Esophagus (tissue), 2 donors: ENCODE data around the gene CPNE6. TPM values are rescaled to one million over a fixed set of nuclear protein-coding genes. Genes with fewer than 3 reads are reported as not detected.
A peak's percentile ranks its signal among the peaks of the same experiment; 100 is the strongest.
"Not testable (repeated sequence)": the region's sequence is repeated elsewhere in the genome, so short reads cannot be mapped to it uniquely, and the experiment has no call there.

ENCODE experiments used
- H3K27ac ChIP-seq, 2 donors: one replicate each; pipeline ENCODE4 v1.5.1; 2013; ENCODE audit warnings: low read depth in 2 of 2, mild to moderate bottlenecking in 2 of 2, inconsistent platforms in 1 of 2, low read length in 1 of 2, moderate library complexity in 1 of 2
- H3K27me3 ChIP-seq, 2 donors: one replicate each; pipeline ENCODE4 v1.6.1; 2013; ENCODE audit warnings: low read length in 2 of 2, control low read depth in 1 of 2, mild to moderate bottlenecking in 1 of 2; ENCODE audit not compliant: insufficient read depth in 2 of 2, control insufficient read depth in 1 of 2
- H3K36me3 ChIP-seq, 2 donors: one replicate each; pipeline ENCODE4 v1.6.1; 2013; ENCODE audit warnings: low read length in 1 of 2; ENCODE audit not compliant: control insufficient read depth in 2 of 2, insufficient read depth in 2 of 2
- H3K4me1 ChIP-seq, 2 donors: one replicate each; pipeline ENCODE4 v1.6.1; 2013; ENCODE audit warnings: low read length in 1 of 2; ENCODE audit not compliant: control insufficient read depth in 2 of 2, insufficient read depth in 2 of 2
- H3K4me3 ChIP-seq, 2 donors: one replicate each; pipeline ENCODE4 v1.5.1; 2013; ENCODE audit warnings: low read length in 2 of 2, mild to moderate bottlenecking in 2 of 2, low read depth in 1 of 2, moderate library complexity in 1 of 2
- H3K9me3 ChIP-seq, 2 donors: one replicate each; pipeline ENCODE4 v1.6.1; 2013; ENCODE audit warnings: mild to moderate bottlenecking in 2 of 2, low read depth in 1 of 2, low read length in 1 of 2, moderate library complexity in 1 of 2; ENCODE audit not compliant: control insufficient read depth in 2 of 2, insufficient read depth in 1 of 2
- WGBS, 2 donors: extraction: QIAGEN DNeasy Blood & Tissue Kit; methylation state at CpG; one replicate each; pipeline ENCODE4 v1.1.7; 2013; 5-methylcytosine and 5-hydroxymethylcytosine counted together
- polyA plus RNA-seq, 2 donors: library from polyadenylated mRNA; stranded (reverse); fragments of 200-250 nt; gene quantifications; one replicate each; pipeline ENCODE4 v1.2.3, GENCODE V29; 2013
- donor health status: healthy with polysubstance abuse.
- donor health status: Bipolar disorder and iron deficiency.

Gene CPNE6
- polyA plus RNA-seq, 2 donors: 0.06 TPM; not detected in 1

- Histone ChIP-seq H3K27ac (no peak overlapping the region), H3K36me3 (no peaks in the 10 kb centered on the region), H3K4me3 (no peak overlapping the region), H3K9me3 (no peaks in the 10 kb centered on the region), H3K4me1 (peaks cover 0 to 11% of the 10 kb centered on the region in 2 donors), H3K27me3 (no peaks in the 10 kb centered on the region)
- 84 to 94% methylated on average over 2 of the region's 2 CpGs for WGBS, 2 donors
Measured at GRCh38 chr14:24038686-24039085, 32.7 kb upstream of the CPNE6 start.

- no peak overlapping the region for H3K4me3 ChIP-seq
- no peaks in the 10 kb centered on the region for H3K27me3 ChIP-seq
- H3K4me1 ChIP-seq: peaks cover 0 to 10% of the 10 kb centered on the region in 2 donors
- H3K27ac ChIP-seq: no peak overlapping the region
- H3K9me3 ChIP-seq: no peaks in the 10 kb centered on the region
- no peaks in the 10 kb centered on the region for H3K36me3 ChIP-seq
- WGBS, 2 donors: 48 to 49% methylated on average over 2 of the region's 2 CpGs
Measured at GRCh38 chr14:24040692-24041091, 30.7 kb upstream of the CPNE6 start.

GRCh38 chr14:24042746-24043145 lies 28.6 kb upstream of the CPNE6 start:
- no peaks in the 10 kb centered on the region for H3K9me3 ChIP-seq
- 26 to 37% methylated on average over 5 of the region's 5 CpGs for WGBS, 2 donors
- no peaks in the 10 kb centered on the region for H3K36me3 ChIP-seq
- H3K4me1 ChIP-seq: peaks cover 0 to 6% of the 10 kb centered on the region in 2 donors
- H3K27ac ChIP-seq: no peak overlapping the region
- H3K27me3 ChIP-seq: no peaks in the 10 kb centered on the region
- H3K4me3 ChIP-seq: no peak overlapping the region

GRCh38 chr14:24049002-24049401 lies 22.4 kb upstream of the CPNE6 start:
- H3K9me3 ChIP-seq, H3K4me3 ChIP-seq, H3K36me3 ChIP-seq, H3K27me3 ChIP-seq, H3K27ac ChIP-seq: not testable (repeated sequence)
- H3K4me1 ChIP-seq: peaks cover 3 to 12% of the 10 kb centered on the region in 2 donors
- 79 to 86% methylated on average over 2 of the region's 2 CpGs for WGBS, 2 donors

GRCh38 chr14:24050753-24051152 lies 20.6 kb upstream of the CPNE6 start:
- 63 to 77% methylated on average over 8 of the region's 8 CpGs for WGBS, 2 donors
- H3K4me1 ChIP-seq: peaks cover 3 to 12% of the 10 kb centered on the region in 2 donors
- H3K4me3 ChIP-seq, H3K27me3 ChIP-seq, H3K27ac ChIP-seq, H3K36me3 ChIP-seq, H3K9me3 ChIP-seq: not testable (repeated sequence)

- 19% methylated on average over 19 to 20 of the region's 20 CpGs for WGBS, 2 donors
- no peaks in the 10 kb centered on the region for H3K9me3 ChIP-seq
- H3K36me3 ChIP-seq: peaks cover 0 to 4% of the 10 kb centered on the region in 2 donors
- H3K27me3 ChIP-seq: no peaks in the 10 kb centered on the region
- peaks cover 3 to 12% of the 10 kb centered on the region in 2 donors for H3K4me1 ChIP-seq
- peak overlapping the region; percentile 58 to 77 for H3K4me3 ChIP-seq
- peak overlapping the region; percentile 35 to 66 for H3K27ac ChIP-seq
Measured at GRCh38 chr14:24051176-24051788, 20.1 kb upstream of the CPNE6 start.

GRCh38 chr14:24051789-24052655 lies 19.3 kb upstream of the CPNE6 start, which contains the start of gene CARMIL3:
CARMIL3 (plus strand) TSS chr14:24052009; CDS start chr14:24052154, 145 bp downstream.
- Histone ChIP-seq H3K36me3 (peaks cover 0 to 4% of the 10 kb centered on the region in 2 donors), H3K27me3 (no peaks in the 10 kb centered on the region), H3K4me3 (peak within 1 kb of the TSS; percentile 58 to 77), H3K4me1 (peaks cover 3 to 12% of the 10 kb centered on the region in 2 donors), H3K9me3 (no peaks in the 10 kb centered on the region), H3K27ac (peak within 1 kb of the TSS; percentile 35 to 66)
- 0 to 1% methylated on average over 66 to 92 of the region's 92 CpGs for WGBS, 2 donors

GRCh38 chr14:24052656-24053547 lies 18.5 kb upstream of the CPNE6 start:
- 50 to 54% methylated on average over 20 of the region's 20 CpGs for whole genome bisulfite sequencing, 2 donors
- peak overlapping the region in 1 of 2 donors; percentile 58 for H3K4me3 ChIP-seq
- H3K9me3 ChIP-seq: no peaks in the 10 kb centered on the region
- no peak overlapping the region for H3K27ac ChIP-seq
- H3K4me1 ChIP-seq: peaks cover 3 to 12% of the 10 kb centered on the region in 2 donors
- H3K36me3 ChIP-seq: peaks cover 0 to 4% of the 10 kb centered on the region in 2 donors
- H3K27me3 ChIP-seq: no peaks in the 10 kb centered on the region
